GM21515 (cell line): Measurements from ENCODE around the gene NEDD9.

Source experiments
- ATAC-seq: cut with Tn5 transposase; IDR thresholded peaks from one replicate; pipeline ENCODE4 v1.9.1; 2021; ENCODE audit not compliant: unreplicated experiment

Gene NEDD9

DNA sequence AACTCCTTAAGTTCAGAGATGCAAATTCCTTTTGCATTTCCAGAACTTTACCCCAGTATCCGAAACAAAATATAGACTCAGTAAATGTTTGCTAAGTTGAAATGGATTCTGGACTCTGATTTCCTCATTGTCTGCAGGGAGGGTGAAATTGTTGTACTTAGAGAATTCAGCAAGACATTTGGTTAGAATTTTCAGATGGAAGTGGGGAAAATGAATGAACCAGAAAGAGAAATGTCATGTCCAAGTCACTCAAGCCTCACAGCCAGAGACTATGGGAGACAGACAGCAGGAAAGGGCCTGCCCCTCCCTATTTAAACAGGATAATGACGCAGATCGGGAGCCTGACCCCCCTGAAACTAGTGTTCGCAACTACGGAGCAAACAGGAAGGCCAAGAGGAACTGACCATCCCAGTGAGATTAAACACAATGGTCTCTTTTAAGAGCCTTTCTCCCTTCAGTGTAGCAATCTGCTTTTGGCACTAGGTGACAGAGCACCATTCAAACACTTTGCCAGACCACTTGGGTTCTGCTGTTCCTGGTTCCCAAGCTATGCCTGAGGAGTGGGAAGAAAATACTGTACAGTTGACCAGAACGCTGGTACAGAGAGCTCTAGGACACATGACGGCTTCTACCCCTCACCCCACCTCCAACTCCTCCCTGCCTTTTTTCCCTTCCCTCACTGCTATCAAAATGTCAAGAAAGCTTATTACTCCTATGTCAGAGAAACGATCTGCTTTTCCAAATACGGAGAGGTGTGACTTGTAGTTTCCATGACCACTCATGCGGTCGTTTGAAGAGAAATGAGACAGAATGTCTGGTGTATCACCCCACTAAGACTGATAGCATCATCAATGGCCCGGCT lies 13.7 kb downstream of the NEDD9 start:
- ATAC-seq, result no peak

DNA sequence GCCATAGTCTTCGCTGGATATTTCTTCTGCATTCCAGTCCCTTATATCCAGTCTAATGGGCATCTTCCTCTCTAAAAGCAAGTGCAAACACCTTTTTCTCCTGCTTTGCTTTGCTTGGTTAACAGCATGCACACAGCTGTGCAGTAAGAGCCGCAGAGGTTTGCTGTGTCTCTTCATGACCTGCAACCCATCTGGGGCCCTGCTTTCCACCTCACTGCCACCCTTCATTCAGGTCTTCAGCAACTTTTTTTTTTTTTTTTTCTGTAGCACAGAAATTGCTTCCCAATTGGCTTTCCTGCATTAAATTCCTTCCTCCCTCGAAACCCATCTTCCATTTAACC lies 14.4 kb downstream of the NEDD9 start:
- no peak for ATAC-seq

DNA sequence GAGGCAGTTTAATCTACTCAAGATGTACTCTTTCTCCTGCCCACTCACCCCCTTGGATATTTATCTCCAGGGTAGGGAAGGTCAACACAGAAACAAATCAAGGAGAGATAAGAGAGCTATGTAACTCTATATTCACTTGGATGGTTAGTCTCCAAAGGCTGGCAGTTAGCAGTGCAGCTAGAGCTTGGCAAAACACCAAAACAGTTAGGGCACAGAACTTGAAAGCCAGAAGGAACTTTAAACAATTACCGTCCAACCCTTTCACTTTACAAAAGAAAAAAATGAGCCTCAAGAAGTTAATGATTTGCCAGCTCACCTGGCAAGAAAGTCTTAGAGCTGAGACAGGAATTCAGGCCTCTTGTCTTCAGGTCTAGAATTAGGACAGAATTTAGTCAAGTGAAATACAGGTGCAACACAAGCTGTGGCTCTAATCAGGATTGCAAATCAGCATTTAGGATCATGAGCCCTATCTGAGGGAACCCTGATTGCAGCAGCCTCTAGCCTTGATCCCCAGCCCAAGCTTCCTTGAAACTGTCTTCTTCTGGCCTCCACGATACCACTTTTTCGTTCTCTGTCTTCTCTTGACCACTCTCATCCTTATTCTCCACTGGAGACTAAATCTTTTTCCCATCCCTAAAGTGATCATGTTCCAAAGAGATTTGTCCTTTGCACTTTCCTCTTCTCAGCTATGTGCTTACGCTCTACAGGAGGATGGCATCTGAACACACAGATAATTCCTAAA lies 14.9 kb downstream of the NEDD9 start:
- no peak for ATAC-seq

DNA sequence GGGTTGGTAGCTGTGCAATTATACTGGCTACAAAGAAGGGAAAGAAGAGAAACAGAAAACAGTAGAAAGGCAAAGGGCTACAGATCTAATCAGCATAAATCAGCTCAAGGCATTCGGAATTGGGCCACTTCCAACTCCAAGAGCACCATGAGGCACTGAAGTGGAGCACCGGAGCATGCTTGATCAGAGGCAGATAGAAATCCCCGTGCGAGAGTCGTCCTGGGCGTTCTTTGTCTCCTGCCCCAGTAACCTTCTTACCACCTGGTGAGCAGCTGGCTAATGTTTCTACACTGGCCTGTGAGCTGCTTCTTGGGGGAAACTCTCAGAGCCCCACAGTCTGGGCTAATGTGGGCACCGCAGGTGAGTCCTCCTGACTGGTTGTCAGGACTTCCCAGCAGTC lies 16.7 kb downstream of the NEDD9 start:
- no peak for ATAC-seq

DNA sequence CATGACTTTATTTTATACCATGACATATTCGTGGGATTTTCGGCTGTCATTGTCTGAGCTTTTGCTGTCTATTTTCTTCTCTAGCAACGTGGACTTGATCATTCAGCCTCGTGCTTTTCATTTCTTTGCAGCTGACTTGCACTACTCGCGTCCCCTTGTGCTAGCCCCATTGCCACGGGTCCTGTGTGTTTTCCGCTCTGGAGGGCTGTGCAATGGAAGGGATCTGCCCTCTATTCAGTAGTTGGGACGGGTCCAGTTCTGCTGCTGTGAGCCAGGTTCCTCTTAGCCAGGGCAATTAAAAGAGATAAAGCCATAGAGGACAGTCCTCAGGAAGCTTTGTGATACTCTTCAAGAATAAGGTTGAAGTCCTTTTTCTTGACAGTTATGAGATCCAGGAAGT lies 17.6 kb downstream of the NEDD9 start:
- ATAC-seq, result no peak

DNA sequence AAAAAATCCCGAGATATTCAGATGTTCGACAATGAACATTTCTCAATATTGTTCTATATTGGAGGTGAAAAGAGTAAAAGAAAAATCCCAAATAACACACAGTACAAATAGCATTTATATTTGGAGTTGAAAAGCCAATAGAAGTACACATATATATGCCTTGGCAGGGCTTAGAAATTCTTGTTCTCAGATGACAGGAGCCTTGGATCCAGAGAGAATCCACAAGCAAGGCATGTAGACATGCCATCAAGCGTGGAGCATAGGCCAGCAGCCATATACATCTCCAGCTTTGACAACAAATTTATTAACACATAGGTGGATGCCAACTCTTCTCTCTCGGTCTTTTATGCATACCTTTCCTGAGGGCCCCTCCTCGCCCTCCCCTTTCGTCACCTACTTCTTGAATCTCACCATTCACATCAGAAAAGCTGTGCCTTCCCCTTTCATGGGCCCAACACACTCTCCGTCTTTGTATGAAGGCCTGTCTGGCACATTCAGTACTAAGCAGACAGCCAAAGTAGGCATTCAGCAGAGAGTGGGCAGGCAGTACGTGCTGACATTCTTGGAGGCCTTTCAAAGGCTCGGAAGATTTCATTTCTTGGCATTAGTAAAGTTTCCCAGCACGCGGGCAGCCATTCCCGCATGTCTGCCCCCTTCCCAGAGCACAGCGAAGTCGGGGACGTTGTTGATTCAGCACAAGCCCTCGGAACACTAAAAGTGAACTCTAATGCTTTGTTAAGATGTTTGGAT lies 18.2 kb downstream of the NEDD9 start:
- no peak for ATAC-seq

DNA sequence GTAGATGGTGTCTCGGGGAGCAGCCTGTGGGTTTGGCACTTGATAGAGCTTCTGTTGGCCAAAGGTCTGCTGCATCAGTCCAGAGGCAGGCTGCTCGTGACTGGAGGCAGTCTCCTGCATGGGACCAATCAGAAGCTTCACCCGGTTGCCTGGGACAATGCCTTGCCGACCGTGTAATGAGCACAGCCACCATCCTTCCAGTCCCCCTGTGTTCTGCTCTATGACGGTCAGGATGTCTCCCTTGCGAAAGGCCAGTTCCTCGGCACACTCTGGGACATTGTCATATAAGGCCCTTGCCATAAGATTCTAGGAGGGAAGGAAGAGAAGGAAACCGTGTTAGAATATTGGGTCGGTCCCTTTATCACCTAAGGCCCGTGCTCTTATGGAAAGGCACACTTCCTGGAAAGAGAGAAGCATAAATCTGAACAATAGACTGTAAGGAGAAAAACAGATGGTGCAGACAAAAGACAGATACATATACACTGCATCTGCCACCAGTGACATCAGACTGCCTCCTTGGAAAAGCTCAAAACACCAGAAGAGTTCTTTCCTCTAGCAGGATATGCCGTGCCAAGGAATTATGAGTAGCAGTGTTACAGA lies 18.9 kb downstream of the NEDD9 start:
- no peak for ATAC-seq

DNA sequence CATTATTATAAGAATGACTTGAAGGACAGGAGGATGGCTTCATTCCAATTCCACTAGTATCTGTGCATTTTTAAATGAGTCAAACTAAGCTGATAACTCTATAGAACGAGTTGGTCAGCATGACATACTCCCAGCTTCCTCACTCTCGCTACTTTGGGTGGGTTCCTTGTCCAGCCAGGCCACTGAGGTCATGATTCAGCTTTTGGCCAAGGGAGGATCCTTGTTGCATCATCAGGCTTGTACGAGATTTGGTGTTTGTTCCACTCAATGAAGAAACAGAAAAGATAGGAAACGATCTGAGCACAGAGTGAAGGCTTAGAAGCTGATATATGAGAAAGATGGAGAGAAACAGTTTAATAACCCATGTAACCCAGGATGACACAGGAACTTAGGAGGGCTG lies 19.8 kb downstream of the NEDD9 start:
- no peak for ATAC-seq

DNA sequence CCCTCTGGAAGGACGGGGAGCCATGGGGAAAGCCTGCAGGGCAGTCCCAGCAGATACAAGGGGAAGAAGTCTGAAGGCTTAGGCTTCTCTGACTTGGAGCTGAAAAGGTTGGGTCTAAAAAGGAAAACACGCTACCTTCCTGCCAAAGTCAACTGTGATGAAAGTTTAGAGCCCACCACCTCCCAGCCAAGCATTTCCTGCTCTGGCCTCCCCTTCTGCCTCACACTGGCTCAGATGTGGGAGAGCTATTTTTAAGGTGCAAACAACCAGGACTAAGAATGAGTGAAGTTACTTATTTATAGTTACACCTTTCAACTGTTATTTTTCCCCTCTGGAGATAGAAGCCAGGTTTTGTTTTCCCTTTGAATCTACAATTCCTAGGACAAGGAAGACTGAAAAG lies 21.2 kb downstream of the NEDD9 start:
- no peak for ATAC-seq

DNA sequence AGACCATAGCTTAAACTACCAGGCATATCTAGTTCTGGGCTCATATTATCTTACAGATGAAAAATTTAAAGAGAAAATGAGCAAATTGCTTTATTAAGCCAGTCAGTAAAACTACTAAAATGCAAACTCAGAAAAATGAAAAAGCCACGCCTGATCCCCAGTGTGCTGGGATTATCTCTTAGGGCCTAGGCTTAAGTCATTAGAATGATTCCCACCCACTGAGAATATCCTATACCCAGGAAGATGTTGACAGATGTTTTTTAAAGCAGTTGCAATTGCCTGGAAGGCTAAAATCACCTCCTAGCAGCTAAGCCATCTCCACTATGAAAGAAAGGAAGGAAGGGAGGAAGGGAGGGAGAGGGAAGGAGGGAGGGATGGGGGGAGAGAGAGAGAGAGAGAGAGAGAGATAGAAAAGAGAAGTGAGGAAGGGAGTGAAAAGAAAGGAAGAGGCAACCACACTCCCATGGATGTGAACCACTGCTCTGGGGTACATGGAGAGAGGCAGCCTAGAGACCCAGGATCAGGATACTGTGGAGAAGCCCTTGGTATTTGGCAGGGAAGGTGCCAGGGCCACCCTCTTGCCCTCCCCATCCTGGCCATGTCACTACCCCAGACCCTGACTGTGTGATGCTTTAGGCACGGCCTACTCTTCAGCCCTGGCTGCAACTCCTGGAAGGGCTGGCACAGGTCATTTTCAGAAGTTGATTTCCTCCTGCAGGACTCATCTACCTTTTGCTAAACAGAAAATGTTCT lies 21.9 kb downstream of the NEDD9 start:
- ATAC-seq, result no peak

DNA sequence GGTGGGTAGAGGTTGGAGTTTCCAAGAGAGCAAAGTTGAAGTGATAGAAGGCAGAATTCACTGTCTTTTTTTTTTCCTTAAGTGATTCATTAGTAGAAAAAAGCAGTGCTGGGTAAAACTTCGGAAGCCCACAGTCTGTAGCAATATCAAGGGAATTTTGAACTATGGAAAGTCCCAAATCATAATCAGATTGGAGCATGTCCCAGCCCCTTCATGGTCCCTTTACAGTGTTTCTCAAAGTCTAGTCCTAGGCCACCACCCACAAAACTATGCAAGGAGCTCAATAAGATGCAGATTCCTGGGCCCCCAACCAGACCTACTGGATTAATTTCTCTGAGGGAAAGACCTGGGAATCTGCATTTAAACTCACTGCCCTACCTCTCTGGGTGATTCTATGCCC lies 22.6 kb downstream of the NEDD9 start:
- no peak for ATAC-seq

DNA sequence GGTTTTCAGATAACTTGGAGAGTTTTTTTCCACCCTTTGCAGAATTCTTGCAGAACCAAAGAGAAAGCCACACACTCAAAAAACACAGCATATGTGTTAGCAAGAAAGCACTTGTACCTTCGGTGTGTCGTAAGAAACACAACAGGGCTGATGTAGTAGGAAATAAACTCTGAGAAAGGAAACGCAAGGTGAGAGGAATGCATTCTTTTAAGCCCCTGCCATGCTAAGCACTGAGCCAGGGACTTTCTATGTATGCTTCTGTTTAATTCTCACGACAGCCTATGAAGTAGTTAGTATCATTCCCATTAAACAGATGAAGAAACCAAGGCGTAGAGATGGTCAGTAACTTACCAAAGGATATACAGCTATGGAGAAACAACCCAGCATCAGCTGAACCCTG lies 23.1 kb downstream of the NEDD9 start:
- ATAC-seq, result no peak

DNA sequence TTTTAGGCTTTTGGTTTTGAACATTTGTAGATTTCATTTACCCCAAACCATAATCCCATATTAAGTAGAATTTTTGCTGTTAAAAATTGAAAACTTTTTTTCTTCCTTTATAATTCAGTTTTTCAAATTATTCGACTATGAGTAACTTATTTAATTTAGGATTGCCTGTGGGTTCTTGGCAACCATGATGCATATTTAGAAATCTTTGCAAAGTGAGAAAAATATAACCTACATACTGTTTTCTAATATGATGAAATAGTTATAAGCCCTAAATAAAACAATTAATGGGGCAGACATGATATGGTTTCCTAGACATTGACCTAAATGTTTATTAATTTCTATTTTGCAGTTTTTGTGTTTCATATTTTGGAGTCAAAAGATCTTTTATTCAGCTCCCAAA lies 23.6 kb downstream of the NEDD9 start:
- no peak for ATAC-seq

DNA sequence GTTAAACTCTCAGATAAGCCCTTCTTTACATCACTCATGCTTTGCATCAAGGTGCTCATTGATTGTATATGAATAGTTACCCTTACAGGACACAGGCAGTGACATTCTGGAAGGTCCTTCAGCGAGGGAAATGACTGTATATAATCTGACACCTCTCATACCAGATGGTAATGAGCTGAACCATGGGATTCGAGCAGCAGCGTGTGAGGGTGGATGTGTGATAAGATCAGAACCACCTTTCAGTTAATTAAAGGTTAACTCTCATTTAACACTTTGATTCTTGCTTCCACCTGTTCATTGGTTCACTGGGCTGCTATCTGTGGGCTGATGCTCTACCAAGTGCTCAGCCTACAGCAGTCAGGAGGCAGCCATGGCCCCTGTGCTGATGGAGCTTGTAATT lies 24.2 kb downstream of the NEDD9 start:
- ATAC-seq, result no peak

DNA sequence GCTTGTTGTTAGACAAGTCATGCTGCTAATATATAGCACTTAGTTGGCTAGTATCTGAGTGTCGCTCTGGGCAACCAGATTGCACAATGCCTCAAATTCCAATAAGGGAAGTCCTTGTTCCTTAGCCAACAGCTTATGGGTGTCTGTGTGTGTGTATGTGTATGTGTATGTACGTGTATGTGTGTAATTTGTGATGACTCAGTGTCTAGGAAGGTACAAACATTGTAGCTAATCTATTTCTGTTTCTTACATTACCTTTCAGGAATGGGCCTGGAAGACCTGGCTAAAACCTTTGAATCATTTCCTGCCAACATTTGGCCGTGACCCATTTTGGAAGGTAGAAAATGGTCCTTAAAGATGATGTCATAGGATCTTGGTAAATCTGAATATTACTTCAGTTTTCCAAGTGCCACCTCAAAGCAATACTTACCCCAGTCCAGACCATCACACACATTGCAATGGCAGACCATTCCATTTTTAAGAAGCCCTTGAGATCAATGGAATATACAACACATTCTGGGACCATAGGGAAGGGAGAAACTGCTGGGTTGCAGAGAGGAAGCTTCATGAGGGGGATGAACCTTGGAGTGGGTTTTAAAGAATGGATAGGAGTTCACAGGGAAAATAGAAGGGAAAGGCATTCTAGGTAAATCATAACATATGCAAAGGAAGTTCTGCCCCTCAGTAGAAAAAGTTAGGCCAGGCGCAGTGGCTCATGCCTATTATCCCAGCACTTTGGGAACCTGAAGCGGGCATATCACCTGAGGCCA lies 25.1 kb downstream of the NEDD9 start:
- ATAC-seq, result no peak

DNA sequence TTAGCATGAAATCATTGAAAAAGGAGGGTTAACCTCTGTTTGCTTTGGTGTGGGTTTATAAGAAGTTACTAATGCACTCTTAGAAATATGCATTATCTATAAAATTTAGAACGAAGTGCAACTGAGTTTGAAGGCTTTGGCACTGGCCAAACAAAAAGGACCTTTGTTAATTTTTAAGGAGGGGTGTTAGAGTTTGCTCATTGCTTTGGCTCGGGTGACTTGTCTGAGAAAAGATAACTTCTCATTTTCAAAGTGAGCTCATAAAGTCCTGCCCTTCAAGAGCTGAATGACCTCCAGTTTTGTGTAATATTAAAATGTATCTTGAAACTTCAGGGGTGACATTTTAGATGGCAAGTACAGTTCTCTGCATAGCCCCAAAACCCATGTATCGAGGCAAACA lies 25.9 kb downstream of the NEDD9 start:
- ATAC-seq, result no peak

DNA sequence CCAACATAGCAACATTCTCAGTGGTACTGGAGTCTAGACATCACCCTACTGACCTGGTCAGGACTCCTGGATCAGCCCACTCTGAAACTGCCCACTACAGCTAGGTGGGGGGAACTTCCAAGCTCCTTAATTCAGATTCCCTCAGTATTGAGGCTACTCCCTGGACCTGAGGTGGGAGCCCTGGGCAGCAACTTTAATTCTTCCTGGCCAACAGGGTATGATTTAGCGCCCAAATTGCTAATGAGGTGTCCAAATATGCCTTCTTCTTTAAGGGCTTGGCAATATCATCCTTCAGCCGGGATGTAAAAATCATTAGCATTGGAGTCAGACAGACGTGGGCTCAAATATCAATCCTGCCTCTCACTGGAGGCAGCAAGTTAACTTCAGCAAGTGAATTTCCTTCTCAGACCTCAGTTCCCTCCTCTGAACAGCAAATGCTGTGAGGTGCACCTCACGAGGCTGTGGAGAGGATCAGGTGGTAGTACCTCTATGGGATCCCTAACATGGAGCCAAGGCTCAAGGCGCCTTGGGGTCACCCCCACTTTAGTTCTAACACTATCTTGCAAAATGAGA lies 27.6 kb downstream of the NEDD9 start:
- ATAC-seq, result no peak

DNA sequence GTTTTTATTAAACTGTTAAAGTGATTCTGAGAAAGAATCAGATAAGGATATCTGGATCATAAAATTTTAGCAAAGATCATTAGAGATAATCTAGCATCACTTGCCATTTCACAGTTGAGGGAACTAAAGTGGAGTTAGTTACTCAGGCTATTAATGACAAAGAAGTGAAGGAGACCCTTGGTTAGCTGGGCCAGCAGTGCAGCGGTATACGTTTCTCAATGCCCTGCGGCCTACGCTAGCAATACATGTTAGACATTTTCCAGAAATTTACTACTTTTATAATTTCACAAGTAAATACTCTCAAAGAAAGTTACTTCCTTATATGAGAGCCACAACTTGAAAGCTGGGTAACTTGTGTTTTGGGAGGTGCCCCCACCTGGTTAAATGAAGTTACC lies 28.5 kb downstream of the NEDD9 start:
- ATAC-seq, result no peak

DNA sequence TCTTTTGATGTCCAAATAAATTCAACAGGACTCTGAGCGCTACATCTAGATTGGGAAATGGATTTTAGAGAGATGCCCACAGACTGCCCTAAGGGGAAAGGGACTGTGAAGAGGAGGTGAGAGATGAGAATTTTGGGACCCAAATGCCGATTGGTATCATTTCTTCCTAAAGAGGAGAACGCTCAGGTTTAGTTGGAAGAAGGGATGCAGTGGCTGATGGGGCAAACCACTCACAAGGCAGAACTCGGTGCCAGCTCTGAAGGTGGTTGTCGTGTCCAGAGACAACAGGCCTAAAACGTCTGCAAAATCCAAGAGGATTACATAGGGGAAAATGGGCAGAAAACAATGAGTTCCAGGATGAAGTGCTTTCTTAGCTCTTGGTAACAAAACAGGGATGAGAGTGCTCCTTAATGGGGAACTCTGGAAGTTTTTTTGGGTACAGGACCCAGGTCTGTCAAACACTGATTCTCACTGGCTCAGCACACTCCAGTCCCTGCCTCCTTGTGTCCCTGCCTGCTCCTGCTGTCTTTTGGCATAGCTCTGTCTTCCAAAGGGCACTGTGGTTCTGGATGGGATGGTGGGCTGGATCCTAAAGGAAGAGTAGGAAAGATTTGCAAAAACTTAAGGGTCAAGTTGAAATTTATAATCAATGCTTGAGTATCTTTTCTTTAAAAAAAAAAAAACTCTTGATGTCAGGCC lies 29.0 kb downstream of the NEDD9 start:
- no peak for ATAC-seq
